Anterior cingulate cortex (tissue), 58 donors: ENCODE results near the gene SELENOO.
A peak's percentile ranks its signal among the peaks of the same experiment; 100 is the strongest.

Source experiments
- DNase-seq, 58 donors: peaks; one replicate each; lab custom pipeline; 2025; lab: John Stamatoyannopoulos, UW

SELENOO gene

DNA sequence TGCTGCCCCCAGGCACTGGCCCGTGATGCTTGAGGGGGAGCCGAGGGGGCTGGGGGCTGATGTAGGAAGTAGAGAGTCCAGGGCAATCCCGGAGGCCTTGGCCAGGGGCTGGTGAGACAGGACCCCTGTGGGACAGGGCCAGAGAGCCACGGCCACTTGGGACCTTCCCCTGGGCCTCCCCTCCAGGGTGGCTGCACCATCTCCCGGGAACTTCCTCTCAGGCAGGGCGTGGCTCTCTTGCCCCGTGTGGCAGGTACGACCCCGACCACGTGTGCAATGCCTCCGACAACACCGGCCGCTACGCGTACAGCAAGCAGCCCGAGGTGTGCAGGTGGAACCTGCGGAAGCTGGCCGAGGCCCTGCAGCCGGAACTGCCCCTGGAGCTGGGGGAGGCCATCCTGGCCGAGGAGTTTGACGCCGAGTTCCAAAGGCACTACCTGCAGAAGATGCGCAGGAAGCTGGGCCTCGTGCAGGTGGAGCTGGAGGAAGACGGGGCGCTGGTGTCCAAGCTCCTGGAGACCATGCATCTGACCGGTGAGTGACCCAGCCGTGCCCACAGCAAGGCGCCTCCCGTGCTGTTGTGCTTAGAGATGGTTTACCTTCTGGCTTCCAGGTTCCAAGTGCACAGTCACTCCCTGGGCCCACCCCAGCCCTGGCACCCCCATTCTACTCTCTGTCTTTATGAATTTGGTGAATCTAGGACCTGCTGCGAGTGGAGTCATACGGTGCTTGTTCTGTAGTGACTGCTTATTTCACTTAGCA is 9.7 kb downstream of the SELENOO start:
- no peak for DNase-seq

- DNase-seq: no peak
These were observed 10.3 kb downstream of the SELENOO start for GRCh38 chr22:50211147-50211546.

DNA sequence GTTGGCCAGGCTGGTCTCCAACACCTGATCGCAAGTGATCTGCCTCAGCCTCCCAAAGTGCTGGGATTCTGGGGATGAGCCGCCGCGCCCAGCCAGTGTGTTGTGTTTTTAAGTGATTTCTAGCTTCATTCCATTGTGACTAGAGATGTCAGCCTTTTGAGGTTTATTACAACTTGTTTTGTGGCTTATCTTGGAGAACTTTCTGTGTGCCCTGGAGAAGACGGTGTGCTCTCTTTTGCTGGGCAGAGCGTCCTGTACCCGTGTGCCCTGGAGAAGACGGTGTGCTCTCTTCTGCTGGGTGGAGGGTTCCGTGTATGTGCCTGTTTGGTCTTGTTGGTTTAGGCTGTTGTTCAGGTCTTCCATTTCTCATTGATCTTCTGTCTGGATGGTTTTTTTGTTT is 12.5 kb downstream of the SELENOO start:
- DNase-seq: no peak

DNA sequence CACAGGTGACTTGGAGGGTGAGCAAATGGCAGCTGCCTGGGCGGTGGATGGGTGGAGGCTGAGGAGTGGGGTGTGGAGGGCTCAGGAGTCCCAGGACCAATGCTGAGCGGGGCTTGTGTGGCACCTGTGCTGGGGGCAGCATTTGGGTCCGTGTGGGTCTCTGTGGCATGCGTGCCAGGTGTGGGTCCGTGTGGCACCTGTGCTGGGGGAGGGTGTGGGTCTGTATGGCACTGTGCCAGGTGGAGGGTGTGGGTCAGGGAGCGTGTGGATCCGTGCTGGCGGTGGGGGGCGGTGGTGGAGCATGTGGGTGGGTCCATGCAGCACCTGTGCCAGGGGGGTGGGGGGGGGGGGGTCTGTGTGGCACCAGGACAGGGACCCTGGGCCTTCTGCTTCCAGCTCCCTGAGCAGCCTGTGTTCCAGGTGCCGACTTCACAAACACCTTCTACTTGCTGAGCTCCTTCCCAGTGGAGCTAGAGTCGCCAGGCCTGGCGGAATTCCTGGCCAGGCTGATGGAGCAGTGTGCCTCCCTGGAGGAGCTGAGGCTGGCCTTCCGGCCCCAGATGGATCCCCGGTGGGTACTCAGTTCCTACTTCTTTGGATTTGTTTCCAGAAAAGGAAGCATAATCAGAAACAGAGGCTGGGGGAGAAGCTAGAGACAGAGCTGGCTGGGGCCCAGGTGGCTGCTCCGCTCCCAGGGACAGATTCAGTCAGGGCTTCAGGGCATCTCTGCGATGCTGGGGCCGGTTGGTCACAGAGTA is 14.7 kb downstream of the SELENOO start:
- no peak for DNase-seq

- DNase-seq: no peak
These were observed 15.4 kb downstream of the SELENOO start for GRCh38 chr22:50216055-50216683.

DNA sequence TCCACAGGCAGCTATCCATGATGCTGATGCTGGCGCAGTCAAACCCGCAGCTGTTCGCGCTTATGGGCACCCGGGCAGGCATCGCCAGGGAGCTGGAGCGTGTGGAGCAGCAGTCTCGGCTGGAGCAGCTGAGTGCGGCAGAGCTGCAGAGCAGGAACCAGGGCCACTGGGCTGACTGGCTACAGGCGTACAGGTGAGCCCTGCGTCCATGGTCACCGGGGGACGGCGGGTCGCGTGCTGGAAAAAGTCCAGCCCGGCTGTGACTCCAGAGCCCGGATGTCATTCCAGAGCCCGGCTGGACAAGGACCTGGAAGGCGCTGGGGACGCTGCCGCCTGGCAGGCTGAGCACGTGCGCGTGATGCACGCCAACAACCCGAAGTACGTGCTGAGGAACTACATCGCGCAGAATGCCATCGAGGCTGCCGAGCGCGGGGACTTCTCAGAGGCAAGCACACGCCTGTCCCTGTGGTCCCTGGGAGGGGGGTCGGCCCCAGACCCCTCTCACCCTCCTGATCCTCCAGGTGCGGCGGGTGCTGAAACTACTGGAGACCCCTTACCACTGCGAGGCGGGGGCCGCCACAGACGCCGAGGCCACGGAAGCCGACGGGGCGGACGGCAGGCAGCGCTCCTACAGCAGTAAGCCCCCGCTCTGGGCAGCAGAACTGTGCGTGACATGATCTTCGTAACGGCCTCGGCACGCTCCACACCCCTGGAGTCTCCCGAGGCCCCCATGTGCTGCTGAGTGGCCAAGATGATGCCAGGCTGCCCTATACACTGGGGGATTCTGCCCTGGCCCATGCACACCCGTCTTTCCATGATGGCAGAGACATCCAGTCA is 16.1 kb downstream of the SELENOO start:
- no peak for DNase-seq

- DNase-seq: no peak
These were observed 16.8 kb downstream of the SELENOO start for GRCh38 chr22:50217543-50218152.

DNA sequence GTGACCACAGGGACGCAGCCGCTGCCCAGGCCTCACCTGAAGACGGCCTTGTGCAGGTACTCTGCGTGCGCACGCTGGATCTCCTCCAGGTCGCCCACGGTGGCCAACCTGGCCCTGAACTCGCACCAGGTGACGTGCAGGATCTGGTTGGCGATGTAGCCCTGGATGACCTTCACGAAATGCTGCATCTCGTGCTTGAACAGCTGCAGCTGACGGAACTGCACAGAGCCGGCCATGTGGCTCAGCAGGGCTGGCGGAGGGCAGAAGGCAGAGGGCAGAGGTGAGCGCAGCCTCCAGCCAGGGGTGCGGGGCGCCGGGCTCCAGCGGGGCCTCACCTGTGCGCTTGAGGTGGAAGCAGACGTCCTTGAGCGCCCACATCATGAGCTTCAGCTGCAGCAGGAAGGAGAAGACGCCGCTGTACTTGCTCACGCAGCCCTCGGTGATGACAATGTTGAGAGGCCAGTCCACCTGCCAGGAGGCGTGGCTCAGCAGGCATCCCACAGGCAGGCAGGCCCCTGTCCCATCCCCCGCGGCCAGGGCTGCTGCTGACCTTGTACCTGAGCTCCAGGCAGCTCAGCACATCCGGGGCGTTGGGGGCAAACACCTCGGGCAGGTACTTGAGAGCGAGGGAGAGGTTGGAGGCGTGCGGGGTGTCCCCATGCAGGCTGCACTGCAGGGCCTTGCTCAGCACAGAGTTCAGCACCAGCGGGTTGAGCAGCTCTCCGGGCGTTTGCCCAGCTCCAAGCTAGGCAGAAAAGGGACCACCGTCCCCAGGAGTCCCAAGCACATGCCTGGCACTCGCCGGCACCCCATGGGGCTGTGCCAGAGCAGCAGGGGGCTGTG is 17.6 kb downstream of the SELENOO start:
- DNase-seq: no peak

- DNase-seq: peak in 20 of 58 donors; percentile 19 to 71 (median 40)
These were observed 18.4 kb downstream of the SELENOO start for GRCh38 chr22:50218996-50219727.

DNA sequence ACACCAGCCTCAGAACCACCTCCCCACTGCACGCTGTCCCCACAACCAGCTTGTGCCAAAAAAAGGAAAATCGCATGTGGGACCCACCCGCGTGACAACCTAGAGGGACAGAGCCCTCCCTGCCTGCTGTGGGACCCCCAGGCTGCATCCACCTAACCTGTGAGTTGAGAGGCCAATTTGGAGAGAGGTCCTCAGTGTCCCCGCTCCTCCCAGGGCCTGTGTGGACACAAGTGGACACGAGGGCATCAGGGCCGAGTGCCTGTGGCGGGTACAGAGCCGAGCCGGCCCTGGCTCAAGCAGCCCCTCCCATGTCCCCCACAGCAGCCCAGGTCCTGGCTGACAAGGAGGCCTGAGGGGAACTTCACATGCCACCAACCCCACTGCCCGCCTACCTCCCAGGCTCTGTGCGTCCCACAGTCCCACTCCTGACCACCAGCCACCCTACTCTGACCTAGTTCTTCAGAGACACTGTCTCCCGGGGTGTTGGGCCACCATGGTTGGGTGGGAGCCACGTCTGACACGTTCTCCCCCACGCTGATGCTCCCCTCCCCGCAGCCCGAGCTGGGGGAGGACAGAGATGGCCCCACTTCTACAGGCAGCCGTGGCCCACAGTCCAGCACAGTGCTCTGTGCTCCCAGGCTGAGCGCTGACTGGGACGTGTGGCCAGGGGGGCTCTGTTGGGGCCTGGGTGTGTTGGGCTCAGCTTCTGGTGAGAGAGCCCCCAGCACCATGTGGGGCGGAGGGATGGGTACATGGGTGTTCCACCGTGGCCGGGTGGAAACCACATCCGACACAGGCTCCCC is 19.2 kb downstream of the SELENOO start:
- no peak for DNase-seq

GRCh38 chr22:50220603-50221409 is 20.0 kb downstream of the SELENOO start:
- DNase-seq: no peak

DNA sequence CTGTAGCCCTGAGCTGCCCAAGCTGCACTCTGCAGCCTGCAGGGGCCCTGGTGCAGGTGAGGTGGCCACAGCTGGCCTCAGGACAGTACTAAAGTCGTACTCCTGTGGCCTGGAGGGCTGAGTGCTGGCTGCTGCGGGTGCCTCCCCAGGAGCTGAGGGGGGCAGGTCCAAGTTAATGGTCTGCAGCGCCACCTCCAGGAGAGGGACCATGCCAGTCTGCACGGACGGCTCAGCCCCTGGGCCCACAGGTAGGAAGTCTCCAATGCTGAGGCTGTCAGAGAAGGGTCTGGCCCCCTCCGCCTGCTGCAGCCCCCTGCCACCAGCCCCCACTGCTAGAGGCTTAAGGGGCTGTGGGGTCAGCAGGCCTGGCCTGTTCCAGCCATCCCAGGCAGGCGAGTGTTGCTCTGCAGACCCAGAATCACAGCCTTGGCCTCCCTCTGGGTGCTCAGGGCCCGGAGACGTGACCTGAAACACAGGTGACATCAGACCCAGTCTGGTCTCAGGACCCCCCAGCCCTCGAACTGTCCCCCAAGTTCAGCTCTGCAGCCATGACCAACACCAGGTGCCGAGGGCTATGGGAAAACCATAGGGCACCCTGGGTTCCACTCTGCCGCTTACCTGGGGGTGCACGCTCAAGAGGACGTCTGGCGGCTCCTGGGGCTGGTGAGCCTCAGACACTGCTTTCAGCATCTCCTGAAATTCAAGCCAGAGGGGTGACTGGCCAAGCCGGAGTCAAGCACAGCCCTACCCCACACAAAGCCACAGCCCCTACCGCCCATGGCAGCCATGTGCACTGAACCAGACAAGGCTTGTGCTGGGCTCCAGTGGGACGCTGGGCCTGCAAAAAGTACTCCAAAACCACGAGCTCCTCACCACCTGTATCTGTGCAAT is 20.8 kb downstream of the SELENOO start:
- no peak for DNase-seq

GRCh38 chr22:50222508-50222907 is 21.7 kb downstream of the SELENOO start:
- DNase-seq: no peak

- no peak for DNase-seq
These were observed 23.3 kb downstream of the SELENOO start for GRCh38 chr22:50224071-50224470.

DNA sequence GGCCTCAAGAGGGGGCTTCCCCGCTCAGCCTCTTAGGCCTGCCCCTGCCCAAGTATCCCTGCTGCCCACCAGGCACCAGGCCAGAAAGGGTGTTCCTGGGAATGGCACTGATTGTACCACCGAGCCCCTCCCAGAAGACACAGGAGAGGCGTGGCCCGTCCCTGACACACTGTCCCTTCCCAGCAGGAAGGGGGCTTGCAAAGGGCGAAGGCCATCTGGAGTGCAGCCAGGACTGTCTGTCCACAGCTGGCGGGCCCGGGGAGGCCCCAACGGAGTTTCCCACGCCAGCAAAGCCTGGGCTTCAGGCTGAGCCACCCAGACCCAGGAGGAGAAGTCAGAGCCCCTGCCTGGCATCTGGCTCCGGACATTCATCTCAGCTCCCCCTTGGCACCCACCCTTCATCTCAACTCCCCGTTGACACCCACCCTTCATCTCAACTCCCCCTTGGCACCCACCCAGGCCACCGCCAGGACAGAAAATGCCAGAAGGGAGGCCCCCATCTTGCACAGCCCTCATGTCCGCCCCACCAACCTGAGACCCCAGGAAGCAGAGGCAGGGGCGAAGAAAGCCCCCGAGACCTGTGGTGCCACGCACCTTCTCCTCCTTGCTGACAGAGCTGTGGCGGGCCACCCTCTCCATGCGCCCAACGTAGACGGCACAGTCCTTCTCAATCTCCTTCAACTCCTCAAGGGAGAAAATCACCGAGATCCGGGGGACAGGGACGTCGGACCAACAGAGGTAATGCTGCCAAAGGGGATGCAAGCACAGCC is 24.6 kb downstream of the SELENOO start:
- no peak for DNase-seq
